ENCODE measurements around the gene KLF15. TPM values are rescaled to one million over a fixed set of nuclear protein-coding genes. Genes with fewer than 3 reads are reported as not detected.

KLF15 gene
- total and polyA plus RNA-seq, 2 donors (not counting 1 experiment from before 2014, with no cell fraction given): 0.10 to 2.2 TPM

DNA sequence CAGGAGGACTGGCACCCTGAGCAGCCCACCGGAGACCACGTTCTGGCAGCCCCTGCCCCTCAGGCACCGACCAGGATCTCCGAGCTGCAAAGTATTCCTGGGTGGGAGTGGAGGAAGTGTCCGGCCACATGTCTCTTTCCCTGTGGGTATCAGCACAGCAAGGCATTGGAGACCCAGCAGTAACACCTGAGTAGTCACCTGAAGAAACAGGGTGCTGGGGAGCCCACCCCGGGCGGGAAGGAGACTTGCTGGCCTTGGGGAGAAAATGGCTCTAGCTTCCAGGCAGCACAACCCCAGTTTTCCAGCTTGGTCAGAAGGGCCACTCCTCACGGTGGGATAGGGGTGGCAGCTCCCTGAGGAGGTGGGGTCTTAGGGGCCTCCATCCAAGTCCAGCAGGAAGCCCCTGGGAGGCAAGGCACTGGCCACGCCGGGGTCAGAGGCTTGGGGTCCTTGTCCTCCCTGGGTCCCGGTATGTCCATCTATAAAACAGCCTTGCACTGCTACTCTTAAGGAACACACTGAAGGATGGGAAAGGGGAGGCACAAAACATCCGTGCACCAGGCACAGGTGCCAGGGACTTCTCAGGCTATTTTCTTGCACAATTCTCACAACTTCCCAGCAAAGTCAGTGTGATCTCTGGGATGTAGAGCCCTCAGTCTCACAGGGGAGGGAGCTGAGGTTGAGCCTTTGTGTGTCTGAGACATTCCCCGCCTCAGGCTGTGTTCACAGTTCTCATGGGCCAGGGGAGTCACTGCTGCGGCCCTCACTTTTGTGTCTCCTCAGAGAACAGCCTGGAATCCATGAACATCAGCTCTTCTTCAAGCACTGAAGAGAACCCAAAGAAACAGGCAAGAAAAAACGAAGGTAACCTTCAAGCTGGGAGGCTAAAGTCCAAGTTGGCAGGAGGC, 49.4 kb upstream of the KLF15 start:
- Histone ChIP-seq H3K27ac (ENCODE audit: low read length in 2 of 2) (no peak overlapping the region), H2AFZ (ENCODE audit: insufficient read depth, low read depth, low read length, poor library complexity, severe bottlenecking) (no peak overlapping the region), H3K36me3 (replicated peaks in 1 of 2; ENCODE audit: control extremely low read depth in 1 of 2, control insufficient read depth in 1 of 2, extremely low read depth in 1 of 2, insufficient read depth in 2 of 2, low read length in 1 of 2) (no peaks in the 10 kb centered on the region), H3K79me2 (ENCODE audit: control insufficient read depth, insufficient read depth, low read length) (no peaks in the 10 kb centered on the region), H4K20me1 (ENCODE audit: control insufficient read depth, insufficient read depth, low read length, poor library complexity, severe bottlenecking) (no peaks in the 10 kb centered on the region), H3K4me2 (replicated peaks; ENCODE audit: low read depth, low read length, poor library complexity, severe bottlenecking) (no peak overlapping the region), H3K9ac (ENCODE audit: low read length) (no peak overlapping the region), H3K27me3 (replicated peaks in 1 of 4; ENCODE audit: control extremely low read depth in 1 of 4, control insufficient read depth in 3 of 4, insufficient read depth in 4 of 4, low read length in 3 of 4) (peaks cover 0 to 16% (median 1%) of the 10 kb centered on the region in 4 experiments), H3K4me3 (ENCODE audit: control extremely low read depth in 1 of 5, extremely low read depth in 1 of 5, insufficient read depth in 1 of 5, low read depth in 2 of 5, low read length in 4 of 5) (no peak overlapping the region), H3K4me1 (ENCODE audit: control insufficient read depth in 2 of 2, insufficient read depth in 2 of 2, low read length in 2 of 2) (no peaks in the 10 kb centered on the region), H3K9me3 (ENCODE audit: control extremely low read depth in 1 of 3, control insufficient read depth in 2 of 3, insufficient read depth in 1 of 3, low read length in 2 of 3) (peaks cover 0 to 10% (median 0%) of the 10 kb centered on the region in 3 donors)
- Mint-ChIP-seq H3K9me3 (ENCODE audit: insufficient read depth) (no peaks in the 10 kb centered on the region), H3K4me3 (no peak overlapping the region), H3K27me3 (peaks cover 22% of the 10 kb centered on the region), H3K27ac (no peak overlapping the region), H3K4me1 (no peaks in the 10 kb centered on the region)
- ATAC-seq (ENCODE audit: low read depth): no peak
- intact Hi-C loops (cut with micrococcal nuclease): no loop called here
- 91% methylated on average over 11 of the region's 15 CpGs for WGBS (ENCODE audit: insufficient coverage)
- CTCF ChIA-PET: no interaction called here
- no peak for DNase-seq
- no peak for TF ChIP-seq EZH2 (IDR thresholded peaks at IDR 0.05; ENCODE audit: borderline replicate concordance, insufficient read depth, low read depth, low read length, poor library complexity, severe bottlenecking)
- TF ChIP-seq, protein P1, sequence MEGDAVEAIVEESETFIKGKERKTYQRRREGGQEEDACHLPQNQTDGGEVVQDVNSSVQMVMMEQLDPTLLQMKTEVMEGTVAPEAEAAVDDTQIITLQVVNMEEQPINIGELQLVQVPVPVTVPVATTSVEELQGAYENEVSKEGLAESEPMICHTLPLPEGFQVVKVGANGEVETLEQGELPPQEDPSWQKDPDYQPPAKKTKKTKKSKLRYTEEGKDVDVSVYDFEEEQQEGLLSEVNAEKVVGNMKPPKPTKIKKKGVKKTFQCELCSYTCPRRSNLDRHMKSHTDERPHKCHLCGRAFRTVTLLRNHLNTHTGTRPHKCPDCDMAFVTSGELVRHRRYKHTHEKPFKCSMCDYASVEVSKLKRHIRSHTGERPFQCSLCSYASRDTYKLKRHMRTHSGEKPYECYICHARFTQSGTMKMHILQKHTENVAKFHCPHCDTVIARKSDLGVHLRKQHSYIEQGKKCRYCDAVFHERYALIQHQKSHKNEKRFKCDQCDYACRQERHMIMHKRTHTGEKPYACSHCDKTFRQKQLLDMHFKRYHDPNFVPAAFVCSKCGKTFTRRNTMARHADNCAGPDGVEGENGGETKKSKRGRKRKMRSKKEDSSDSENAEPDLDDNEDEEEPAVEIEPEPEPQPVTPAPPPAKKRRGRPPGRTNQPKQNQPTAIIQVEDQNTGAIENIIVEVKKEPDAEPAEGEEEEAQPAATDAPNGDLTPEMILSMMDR (IDR thresholded peaks at IDR 0.05): no peak
- POLR2A ChIA-PET: no interaction called here

DNA sequence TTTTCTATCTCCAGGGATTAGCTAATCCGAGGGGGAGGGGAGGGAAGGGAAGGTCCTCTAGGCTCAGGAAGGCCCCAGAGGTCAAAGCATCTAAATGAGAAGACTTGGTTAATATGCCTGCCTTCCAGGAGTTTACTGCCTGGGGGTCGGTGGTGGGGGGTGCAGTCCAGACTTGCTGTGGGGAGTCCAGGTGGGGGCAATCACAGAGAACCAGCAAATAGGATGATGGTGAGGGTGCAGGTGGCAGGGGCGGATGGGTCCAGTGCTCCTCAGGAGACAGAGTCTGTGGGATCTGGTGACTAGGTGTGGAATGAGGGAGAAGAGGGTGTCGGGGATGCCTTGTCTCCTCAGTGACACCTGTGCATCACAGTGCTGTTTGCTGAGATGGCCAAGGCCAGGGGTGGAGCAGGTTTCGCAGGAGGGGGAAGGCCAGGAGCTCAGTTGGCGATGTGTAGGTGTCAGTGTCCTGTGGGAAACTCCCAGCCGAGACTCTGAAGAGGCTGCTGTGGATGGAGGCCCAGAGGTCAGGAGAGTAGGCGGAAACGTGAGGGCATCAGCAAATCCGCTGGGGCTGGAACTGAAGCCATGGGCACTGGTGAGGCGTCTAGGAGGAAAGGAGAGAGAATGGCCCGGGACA, 45.6 kb upstream of the KLF15 start:
- no peak overlapping the region for H3K27ac Mint-ChIP-seq
- H3K4me3 Mint-ChIP-seq: no peak overlapping the region

More for the DNA sequence above, 45.6 kb upstream of the KLF15 start:
- no peaks in the 10 kb centered on the region for H3K36me3 ChIP-seq (replicated peaks in 1 of 2; ENCODE audit: control extremely low read depth in 1 of 2, control insufficient read depth in 1 of 2, extremely low read depth in 1 of 2, insufficient read depth in 2 of 2, low read length in 1 of 2)
- CTCF ChIA-PET: no interaction called here
- peaks cover 22% of the 10 kb centered on the region for H3K27me3 Mint-ChIP-seq
- TF ChIP-seq EZH2 (IDR thresholded peaks at IDR 0.05; ENCODE audit: borderline replicate concordance, insufficient read depth, low read depth, low read length, poor library complexity, severe bottlenecking): no peak
- TF ChIP-seq, protein P1 (IDR thresholded peaks at IDR 0.05): no peak
- peaks cover 0 to 16% (median 1%) of the 10 kb centered on the region in 4 experiments for H3K27me3 ChIP-seq (replicated peaks in 1 of 4; ENCODE audit: control extremely low read depth in 1 of 4, control insufficient read depth in 3 of 4, insufficient read depth in 4 of 4, low read length in 3 of 4)
- H3K4me1 Mint-ChIP-seq: peaks cover 5% of the 10 kb centered on the region
- no peak overlapping the region for H3K9ac ChIP-seq (ENCODE audit: low read length)
- WGBS (ENCODE audit: insufficient coverage): 88% methylated on average over 12 of the region's 12 CpGs
- H2AFZ ChIP-seq (ENCODE audit: insufficient read depth, low read depth, low read length, poor library complexity, severe bottlenecking): no peak overlapping the region
- H3K9me3 ChIP-seq (ENCODE audit: control extremely low read depth in 1 of 3, control insufficient read depth in 2 of 3, insufficient read depth in 1 of 3, low read length in 2 of 3): peaks cover 0 to 37% (median 9%) of the 10 kb centered on the region in 3 donors
- no peak for DNase-seq
- intact Hi-C loops (cut with micrococcal nuclease): no loop called here
- no peak overlapping the region for H3K27ac ChIP-seq (ENCODE audit: low read length in 2 of 2)
- ATAC-seq (ENCODE audit: low read depth): no peak
- peaks cover 8% of the 10 kb centered on the region for H3K9me3 Mint-ChIP-seq (ENCODE audit: insufficient read depth)
- no peaks in the 10 kb centered on the region for H3K79me2 ChIP-seq (ENCODE audit: control insufficient read depth, insufficient read depth, low read length)
- no peak overlapping the region for H3K4me2 ChIP-seq (replicated peaks; ENCODE audit: low read depth, low read length, poor library complexity, severe bottlenecking)
- H3K4me3 ChIP-seq (ENCODE audit: control extremely low read depth in 1 of 5, extremely low read depth in 1 of 5, insufficient read depth in 1 of 5, low read depth in 2 of 5, low read length in 4 of 5): no peak overlapping the region
- H4K20me1 ChIP-seq (ENCODE audit: control insufficient read depth, insufficient read depth, low read length, poor library complexity, severe bottlenecking): no peaks in the 10 kb centered on the region
- POLR2A ChIA-PET: no interaction called here
- no peaks in the 10 kb centered on the region for H3K4me1 ChIP-seq (ENCODE audit: control insufficient read depth in 2 of 2, insufficient read depth in 2 of 2, low read length in 2 of 2)

Data from B cell (primary cell).